SK-MEL-5 (cell line): ENCODE results near the gene ZBTB12. TPM values are rescaled to one million over a fixed set of nuclear protein-coding genes. Genes with fewer than 3 reads are reported as not detected.
"Not testable (repeated sequence)": the region's sequence is repeated elsewhere in the genome, so short reads cannot be mapped to it uniquely, and the experiment has no call there.

Experiments
- DNase-seq: peaks from one replicate; pipeline ENCODE4 v3.0.0-alpha.2; 2016; ENCODE audit warnings: low read depth, low spot score
- in situ Hi-C: cut with HindIII; loops from 2 replicates; pipeline ENCODE4 v1.10.0; 2016; ENCODE audit warnings: low sequenced_read_pairs, high pct_unique_total_duplicates, low pct_unique_long_range_greater_than_20kb
- total RNA-seq: library from RNA; depleted of rRNA; stranded (reverse); fragments of >200 nt; shearing (Covaris generic); gene quantifications from 2 replicates; pipeline ENCODE4 v1.2.3, GENCODE V29; 2014

The ZBTB12 gene
- total RNA-seq, 1 experiment from 2014 or later = 1.3 TPM

DNA sequence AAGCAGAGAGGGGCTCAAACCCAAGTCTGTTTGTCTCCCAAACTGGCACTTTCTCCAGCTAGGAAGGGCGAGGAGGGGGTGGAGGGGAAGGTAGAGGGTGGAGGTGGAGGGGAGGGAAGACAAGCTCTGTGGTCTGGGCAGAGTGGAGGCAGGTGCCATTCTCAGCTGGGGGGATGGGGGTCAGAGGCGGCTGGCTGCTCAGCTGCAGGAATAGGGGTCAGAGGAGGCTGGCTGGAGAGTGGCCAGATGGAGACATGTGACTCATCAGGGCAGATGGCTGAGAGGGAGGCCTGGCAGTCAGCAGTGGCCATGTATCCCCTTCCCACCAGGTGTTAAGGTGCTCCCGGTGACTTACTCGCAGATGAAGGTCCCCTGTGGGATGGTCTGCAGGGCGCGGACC, 19.5 kb downstream of the ZBTB12 start:
- in situ Hi-C loops = no loop called here
- no peak for DNase-seq

DNA sequence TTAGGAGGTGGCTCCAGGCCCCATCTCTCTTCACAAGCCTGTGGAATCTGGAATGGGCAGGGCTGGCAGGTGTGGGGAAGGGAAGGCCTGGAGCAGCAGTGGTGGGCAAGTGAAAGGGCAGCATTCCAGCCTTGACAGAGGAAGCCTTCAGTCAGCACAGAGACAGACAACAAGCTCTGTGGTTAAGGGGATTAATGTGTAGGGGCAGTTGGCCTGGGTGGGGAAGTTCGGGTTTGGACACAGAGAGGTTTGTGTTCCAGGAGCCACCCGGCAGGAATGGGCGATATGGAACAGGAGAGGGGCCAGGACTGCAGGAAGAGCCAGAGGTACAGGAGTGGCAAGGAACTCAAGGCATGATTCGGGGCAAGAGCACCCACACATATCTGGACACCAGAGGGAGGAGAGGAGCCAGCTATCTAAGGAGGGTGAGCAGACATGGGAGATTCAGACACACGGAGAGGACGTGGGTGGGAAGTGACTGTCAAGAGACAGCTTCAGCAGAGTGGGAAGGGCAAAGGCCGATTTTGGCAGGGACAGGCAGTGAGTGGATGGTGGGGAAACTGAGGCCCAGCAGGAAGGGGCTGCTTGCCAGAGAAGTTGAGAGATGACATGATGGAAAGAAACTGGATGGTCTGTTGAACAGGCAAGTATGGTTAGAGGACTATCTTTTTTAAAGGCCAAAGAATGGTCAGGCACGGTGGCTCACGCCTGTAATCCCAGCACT, 20.6 kb downstream of the ZBTB12 start:
- in situ Hi-C loops = no loop called here
- DNase-seq = no peak

DNA sequence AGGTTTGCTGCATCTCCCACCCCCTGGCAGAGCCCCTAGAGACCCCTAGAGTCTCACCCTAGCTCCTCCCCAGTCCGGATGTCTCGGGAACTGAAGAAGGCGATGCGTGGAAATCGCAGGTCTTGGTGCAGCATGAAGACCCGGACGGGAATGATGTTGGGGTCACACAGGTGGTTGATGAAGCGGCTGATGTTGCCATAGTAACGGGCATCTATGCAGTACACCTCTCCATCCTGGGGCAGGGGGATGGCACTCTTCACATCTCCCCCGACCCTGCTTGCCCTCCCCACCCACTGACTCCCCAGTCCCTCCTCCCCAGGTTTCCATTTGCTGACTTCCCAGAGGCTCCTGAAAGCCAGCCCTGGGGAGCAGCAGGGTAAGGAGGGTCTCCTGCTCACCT, 21.3 kb downstream of the ZBTB12 start:
- DNase-seq = no peak
- in situ Hi-C loops = no loop called here

DNA sequence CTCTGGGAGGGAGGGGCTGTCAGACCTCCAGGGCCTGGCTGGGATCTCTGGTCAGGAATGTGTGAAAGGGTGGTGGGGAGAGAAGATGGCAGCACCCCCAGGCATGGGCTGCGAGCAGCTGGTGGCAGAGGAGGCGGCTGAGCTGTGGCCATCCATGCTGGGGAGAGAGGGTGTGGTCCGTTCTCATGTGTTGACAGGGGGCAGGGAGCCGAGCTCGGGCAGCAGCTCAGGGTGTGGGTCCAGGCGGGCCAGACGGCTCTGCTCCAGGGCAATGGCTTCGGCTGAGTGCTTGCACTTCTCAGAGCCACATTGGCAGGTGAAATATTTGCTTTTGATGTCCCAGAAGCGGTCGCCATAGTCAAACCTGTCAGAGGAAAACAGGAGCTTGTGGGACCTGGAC, 22.0 kb downstream of the ZBTB12 start:
- in situ Hi-C loops = no loop called here
- no peak for DNase-seq

DNA sequence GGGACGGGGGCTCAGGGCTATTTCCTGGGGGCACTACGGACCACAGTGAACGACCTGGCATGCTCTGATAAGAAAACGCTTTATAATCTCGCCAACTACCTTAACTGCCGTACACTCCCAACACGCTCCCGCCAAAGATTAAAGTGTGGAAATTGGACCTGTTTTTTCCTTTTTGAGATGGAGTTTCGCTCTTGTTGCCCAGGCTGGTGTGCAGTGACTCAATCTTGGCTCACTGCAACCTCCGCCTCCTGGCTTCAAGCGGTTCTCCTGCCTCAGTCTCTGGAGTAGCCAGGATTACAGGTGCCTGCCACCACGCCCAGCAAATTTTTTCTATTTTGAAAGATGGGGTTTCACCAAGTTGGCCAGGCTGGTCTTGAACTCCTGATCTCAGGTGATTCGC, 22.7 kb downstream of the ZBTB12 start:
- DNase-seq = no peak
- in situ Hi-C loops = no loop called here

DNA sequence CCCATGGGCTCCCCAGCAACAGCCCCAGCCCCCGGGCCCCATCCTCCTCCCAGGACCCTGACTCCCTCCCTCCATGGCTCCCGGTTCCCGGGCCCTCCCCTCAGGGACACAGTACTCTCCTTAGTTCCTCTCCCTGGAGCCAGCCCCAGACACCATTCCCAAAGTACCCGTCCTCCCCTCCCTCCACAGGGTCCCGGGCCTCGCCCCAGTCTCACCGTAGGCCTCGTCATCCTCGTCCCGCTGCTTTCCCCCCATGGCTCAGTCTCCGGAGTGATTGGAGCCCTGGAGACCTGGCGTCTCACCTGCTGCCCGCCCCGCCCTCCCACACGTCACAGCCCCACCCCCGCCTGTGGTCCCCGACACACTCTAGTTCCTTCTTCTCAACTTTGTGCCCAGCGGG, 23.2 kb downstream of the ZBTB12 start, which contains the start of gene SLC44A4:
TSS of gene SLC44A4 (minus strand) at position 272 of the 400 bp plus-strand sequence. CDS start at position 255, 17 bp downstream.
- DNase-seq = no peak
- in situ Hi-C loops = no loop called here

DNA sequence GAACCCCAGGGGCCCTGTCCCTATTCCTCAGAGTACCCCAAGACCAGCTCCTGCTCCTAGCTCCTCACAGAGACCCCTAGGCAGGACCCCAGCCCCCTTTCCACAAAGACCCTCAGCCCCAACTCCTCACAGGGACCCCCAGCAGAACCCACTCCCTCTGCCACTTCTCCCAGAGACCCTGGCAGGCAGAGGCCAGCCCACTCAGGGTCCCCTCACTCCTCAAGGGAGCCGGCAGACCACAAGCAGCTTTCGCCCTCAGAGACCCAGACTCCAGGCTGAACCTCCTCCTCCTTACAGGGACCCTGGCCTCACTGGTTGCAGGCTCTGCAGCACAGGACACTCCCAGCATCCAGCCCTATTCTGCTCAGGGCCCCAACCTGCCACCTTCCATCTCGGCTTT, 23.7 kb downstream of the ZBTB12 start:
- in situ Hi-C loops = no loop called here
- DNase-seq = no peak

DNA sequence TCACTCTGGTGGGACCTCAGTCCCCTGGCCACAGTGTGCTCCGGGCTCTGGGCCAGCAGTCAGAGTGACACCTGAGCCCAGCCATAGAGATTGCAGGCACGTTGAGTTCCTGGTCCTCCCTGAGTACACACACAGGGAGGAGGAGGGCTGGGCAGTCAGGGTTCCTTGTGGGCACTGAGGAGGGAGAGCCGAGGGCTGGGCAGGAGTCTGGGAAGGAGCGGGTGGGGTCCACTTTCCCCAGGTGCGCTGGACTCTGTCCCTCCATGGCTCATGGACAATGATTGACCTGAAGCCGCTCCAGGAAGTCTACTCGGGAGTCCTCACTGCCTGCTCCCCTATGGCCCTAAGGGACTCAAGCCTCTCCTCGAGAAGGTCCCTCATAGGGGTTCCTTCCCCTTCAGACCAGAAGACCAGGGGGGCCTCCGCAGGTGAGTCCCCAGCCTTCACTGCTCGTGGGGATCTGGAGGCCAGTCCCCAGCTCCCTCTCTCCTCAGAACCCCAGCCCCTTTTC, 24.2 kb downstream of the ZBTB12 start:
- no peak for DNase-seq
- in situ Hi-C loops = no loop called here

DNA sequence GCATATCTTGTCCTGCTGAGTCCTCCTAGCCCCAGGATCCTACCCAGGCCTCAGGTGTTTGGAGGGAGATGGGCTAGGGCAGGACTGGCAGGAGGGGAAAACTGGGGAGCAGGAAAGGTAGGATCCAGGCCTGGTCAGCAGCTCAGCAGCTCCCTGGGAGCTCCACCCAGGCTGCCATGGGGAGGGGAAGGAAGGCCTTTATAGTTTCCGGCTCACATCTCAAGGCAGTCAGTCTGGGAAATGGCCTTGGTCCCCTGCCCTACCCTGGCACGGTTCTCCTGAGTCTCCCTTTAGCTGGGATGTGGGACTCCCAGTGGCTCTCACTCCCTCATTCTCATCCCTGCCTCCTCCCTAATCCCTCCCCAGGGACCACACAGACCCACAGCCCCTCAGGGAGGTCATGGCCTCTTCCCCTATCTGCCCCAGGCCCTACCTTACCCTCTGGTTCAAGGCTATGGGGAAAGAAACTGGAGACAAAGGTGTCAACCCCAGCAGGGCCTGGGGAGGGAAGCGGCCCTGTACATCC, 24.7 kb downstream of the ZBTB12 start:
- no peak for DNase-seq
- in situ Hi-C loops = no loop called here

DNA sequence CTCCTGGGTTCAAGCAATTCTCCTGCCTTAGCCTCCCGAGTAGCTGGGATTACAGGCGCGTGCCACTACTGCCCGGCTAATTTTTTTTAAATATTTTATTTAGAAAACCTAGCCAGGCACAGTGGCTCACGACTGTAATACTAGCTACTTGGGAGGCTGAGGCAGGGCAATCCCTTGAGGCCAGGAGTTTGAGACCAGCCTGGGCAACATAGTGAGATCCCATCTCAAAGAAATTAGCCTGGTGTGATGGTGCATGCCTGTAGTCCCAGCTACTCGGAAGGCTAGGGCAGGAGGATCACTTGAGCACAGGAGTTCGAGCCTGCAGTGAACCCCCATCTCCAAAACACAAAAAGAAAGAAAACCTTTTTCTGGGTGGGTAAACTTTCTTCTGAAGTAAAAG, 25.5 kb downstream of the ZBTB12 start:
- in situ Hi-C loops = no loop called here
- no peak for DNase-seq

DNA sequence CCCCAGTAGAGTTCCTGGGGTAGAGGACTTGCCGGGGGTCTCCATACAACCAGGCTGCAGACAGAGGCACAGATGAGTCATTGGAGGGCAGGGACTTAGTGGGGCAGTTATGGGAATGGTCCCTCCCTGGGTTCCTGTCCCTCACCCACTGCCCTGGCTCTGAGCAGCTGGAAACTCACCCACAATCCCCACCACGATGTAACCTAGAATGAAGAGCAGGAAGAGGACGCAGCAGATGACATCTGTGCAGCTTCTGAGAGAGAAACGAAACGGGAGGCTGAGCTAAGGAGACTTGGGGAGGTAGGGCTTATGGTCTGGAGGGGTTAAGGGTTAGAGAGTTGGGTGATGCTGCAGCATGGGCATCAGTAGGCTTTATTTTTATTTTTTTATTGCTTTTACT, 26.0 kb downstream of the ZBTB12 start:
- in situ Hi-C loops = no loop called here
- DNase-seq = no peak

DNA sequence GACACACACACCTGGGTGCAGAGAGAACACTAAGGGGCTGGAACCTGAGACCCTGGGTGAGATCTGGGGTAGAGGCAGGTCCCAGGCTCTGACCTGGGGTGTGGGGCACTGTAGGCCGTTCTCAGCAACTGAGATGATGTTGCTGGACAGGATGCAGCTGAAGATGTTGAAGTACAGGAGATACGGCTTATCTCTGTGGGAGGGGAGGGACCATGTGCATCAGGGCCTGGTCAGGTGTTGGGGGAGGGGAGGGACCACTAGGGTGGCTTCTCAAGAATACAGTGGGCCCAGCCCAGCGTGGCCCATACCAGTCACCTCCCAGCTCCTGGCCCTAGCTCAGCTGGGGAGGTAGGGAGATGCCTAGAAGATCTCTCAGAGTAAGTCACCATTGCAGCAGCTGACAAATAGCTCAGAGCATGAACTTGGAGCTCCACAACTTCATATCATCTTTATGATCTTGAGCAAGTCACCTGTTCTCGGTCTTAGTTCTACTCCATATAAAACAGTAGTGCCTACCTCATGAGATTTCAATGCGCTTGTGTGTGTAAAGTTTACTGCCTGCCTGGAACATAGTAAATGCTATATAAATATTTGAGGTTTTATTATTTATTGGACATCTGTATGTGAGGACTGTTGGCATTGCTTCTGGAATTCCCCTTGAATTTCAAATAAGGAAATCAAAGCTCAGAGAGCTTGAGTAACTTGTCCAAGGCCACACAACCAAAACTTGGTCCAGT, 26.9 kb downstream of the ZBTB12 start:
- in situ Hi-C loops = no loop called here
- DNase-seq = no peak

DNA sequence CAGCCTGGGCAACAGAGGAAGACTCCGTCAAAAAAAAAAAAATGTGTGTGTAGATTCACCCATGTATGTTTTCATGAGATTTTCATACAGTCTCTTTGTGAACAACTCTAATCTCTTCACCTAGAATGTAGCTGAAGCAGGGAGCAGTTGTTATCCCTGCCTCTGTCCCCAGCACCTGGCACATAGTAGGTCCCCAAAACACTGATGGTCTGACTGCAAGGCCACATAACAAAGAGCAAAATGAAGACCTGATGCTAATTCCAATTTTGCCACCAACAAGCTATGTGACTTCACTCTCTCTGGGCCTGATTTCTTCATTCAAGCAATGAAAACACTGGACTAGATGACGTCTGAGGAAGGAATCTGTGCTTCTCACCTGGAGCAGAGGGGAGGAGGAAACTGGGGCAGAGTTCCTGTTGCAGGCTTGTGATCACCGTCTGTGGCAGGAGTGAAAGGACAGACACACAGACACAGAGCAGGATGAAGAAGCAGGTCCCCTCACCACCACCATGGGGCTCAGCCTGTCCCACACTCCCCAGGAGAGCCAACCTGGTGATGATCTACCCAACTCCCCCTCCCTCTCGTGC, 27.7 kb downstream of the ZBTB12 start:
- no peak for DNase-seq
- in situ Hi-C loops = no loop called here

DNA sequence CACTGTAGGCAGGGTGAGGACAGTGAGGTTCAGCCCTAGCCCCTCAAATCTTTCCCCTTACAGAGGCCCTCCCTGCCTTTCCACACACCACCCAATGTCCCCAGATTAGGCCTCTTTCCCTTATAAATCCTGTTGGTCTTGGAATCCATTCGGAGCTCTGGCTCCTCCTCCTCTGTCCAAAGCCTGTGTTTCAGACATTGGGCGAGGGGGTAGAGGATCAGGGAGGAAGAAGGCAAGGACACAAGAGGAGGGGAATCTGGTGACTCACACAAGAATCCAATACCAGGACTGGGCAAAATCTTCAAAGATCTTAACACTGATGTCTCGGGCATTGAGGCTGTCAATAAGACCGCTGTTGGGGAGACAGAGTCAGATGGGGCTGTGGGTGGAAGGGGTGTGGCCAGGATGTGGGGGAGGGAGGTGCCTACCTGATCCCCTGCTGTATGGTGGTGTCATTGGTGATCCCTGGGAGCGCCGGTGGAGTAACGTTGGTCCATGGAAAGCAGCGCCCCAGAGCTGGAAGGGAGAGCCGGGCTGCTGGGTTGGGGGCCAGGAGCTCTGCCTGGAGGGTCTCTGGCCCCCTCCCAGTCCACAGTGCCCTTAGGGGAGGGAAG, 30.7 kb downstream of the ZBTB12 start:
- in situ Hi-C loops = no loop called here
- DNase-seq = no peak

DNA sequence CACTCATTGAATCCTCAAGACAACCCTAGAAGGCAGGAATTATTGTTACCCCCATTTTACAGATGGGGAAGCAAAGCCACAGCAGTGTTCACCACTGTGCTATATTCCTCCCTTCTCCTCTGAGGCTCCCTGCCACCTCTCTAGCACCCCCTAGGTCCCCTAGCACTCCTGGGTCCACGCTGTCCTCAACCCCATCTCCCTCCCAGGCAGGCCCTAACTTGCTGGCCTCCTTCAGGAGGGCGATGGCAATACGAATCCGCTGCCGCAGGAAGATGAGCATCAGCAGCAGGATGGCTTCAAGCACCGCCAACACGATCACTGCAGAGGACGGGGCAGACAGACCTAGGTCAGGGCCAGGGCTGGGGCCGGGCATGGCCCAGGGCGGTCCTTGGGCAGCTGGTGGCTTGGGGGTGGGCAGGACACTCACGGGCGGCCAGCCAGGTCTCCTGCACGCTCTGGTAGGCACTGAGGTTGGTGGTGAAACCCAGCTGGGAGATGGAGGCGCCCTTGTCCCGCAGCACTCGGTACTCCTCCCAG, 31.4 kb downstream of the ZBTB12 start:
- in situ Hi-C loops = no loop called here
- DNase-seq = no peak

DNA sequence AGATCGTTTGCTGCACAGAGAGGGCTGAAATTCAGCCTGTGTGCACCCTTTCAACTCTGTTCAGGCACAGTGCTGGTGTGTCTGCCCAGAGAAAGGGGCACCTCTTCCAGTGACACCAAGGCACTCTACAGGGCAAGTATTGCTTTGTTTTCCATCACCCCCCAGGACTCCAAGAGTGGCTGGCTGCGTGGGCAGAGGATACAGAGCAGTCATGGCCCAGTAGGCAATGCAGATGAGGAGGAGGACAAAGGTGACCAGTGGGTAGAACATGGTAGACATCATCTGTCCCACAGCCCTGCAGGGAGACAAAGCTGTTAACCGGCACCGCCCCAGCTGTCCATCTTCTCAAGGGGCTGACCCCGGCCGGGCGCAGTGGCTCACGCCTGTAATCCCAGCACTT, 32.5 kb downstream of the ZBTB12 start:
- in situ Hi-C loops = no loop called here
- no peak for DNase-seq

DNA sequence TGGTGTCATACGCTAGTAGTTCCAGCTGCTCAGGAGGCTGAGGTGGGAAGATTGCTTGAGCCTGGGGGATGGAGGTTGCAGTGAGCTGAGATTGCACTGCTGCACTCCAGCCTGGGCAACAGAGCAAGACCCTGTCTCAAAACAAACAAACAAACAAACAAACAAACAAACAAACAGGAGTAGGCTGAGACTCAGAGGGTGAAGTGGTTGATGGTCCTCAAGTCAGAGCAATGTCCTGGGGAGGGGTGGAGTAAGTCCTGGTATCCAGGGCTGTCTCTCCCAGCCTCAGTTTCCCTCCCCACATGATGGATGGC, 33.3 kb downstream of the ZBTB12 start:
- DNase-seq, in situ Hi-C loops: not testable (repeated sequence)
